Activated CD4-positive, alpha-beta T cell treated with anti-CD3 and anti-CD28 coated beads, Interleukin-2, amount 50 U/mL, for 24 hours (primary cell): Measurements from ENCODE around the gene EMC9.
A peak's percentile ranks its signal among the peaks of the same experiment; 100 is the strongest.

Experiments
- DNase-seq, 2 donors: peaks; one replicate each; pipeline ENCODE4 v3.0.0-alpha.2; 2020; ENCODE audit warnings: low read depth in 1 of 2, low spot score in 1 of 2

EMC9 gene

GRCh38 chr14:24149302-24149969, 8.0 kb upstream of the EMC9 start:
- DNase-seq, result no peak

GRCh38 chr14:24147761-24148428, 6.5 kb upstream of the EMC9 start:
- no peak for DNase-seq

- peak; percentile 89 to 98 for DNase-seq
Observed at GRCh38 chr14:24146978-24147760, 5.8 kb upstream of the EMC9 start, which contains the start of gene RNF31. TSS of gene RNF31 (plus strand) at chr14:24147498. CDS start at chr14:24147699, 201 bp downstream.

GRCh38 chr14:24146453-24146977, 5.1 kb upstream of the EMC9 start, which contains the start of gene PSME2:
TSS of gene PSME2 (minus strand) at chr14:24146610. CDS start at chr14:24146581, 29 bp downstream.
- DNase-seq, result peak; percentile 77 to 82

- DNase-seq, result no peak
Observed at GRCh38 chr14:24145690-24146452, 4.5 kb upstream of the EMC9 start.

- no peak for DNase-seq
Observed at GRCh38 chr14:24145219-24145618, 3.8 kb upstream of the EMC9 start.

- DNase-seq, result no peak
Observed at GRCh38 chr14:24144451-24144850, 3.1 kb upstream of the EMC9 start.

GRCh38 chr14:24143511-24143910, 2.1 kb upstream of the EMC9 start:
- DNase-seq, result no peak

- no peak for DNase-seq
Observed at GRCh38 chr14:24139272-24139934, 2.0 kb downstream of the EMC9 start.

- no peak for DNase-seq
Observed at GRCh38 chr14:24138396-24139271, 2.8 kb downstream of the EMC9 start.

- DNase-seq, result no peak
Observed at GRCh38 chr14:24137529-24138395, 3.6 kb downstream of the EMC9 start.

GRCh38 chr14:24136684-24137528, 4.5 kb downstream of the EMC9 start:
- no peak for DNase-seq

- peak; percentile 88 to 90 for DNase-seq
Observed at GRCh38 chr14:24135834-24136683, 5.3 kb downstream of the EMC9 start, which contains the start of gene PSME1. TSS of gene PSME1 (plus strand) at chr14:24136194. CDS start at chr14:24136263, 69 bp downstream.

- DNase-seq, result no peak
Observed at GRCh38 chr14:24135584-24135833, 5.9 kb downstream of the EMC9 start.

- no peak for DNase-seq
Observed at GRCh38 chr14:24133735-24134134, 7.7 kb downstream of the EMC9 start.

GRCh38 chr14:24132976-24133375, 8.4 kb downstream of the EMC9 start:
- no peak for DNase-seq
